Liver (tissue), 3 donors: Measurements from ENCODE around the gene PRRT3.

ENCODE experiments used
- CTCF ChIP-seq: fragments of 150-350 bp; IDR thresholded peaks from 2 replicates; pipeline ENCODE4 v1.5.1; 2017; ENCODE audit warnings: improper control_type of control experiment, low read depth, low read length; ENCODE audit not compliant: missing input control
- EGR1 ChIP-seq, 2 donors: IDR thresholded peaks; 2 replicates each; pipeline ENCODE4 v1.6.1; 2016 to 2018; ENCODE audit warnings: antibody characterized with exemption in 2 of 2, low read depth in 2 of 2
- TAF1 ChIP-seq: conservative IDR thresholded peaks from 2 replicates; pipeline ENCODE4 v1.6.1; 2016; ENCODE audit warnings: antibody characterized with exemption, mild to moderate bottlenecking
- donor health status: healthy.
- donor health status: healthy.

DNA sequence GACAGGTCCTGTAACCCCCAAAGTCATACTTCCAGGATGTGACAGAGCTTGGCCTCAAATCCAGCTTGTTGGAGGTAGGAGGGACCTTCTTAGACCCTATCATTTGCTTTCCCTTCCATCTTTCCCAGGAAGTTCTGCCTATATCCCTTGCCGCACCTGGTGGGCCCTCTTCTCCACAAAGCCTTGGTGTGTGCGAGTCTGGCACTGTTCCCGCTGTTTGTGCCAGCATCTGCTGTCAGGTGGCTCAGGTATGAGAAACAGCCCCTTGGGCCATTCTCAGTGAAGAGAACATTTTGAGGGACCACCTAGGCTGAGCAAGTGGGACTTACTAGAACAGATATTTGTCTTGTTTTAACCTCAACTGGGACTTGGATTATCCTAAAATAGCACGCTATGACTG lies 48.3 kb downstream of the PRRT3 start:
- no peak for TF ChIP-seq CTCF
- TF ChIP-seq EGR1 (IDR thresholded peaks at IDR 0.05; ENCODE audit: low read depth in 2 of 2), result no peak
- TF ChIP-seq TAF1, result no peak
